ENCODE data around the gene RSPO1. TPM values are rescaled to one million over a fixed set of nuclear protein-coding genes. Genes with fewer than 3 reads are reported as not detected.

The RSPO1 gene
- total and polyA plus RNA-seq, 2 donors (not counting 1 experiment from before 2014, with no cell fraction given) = not detected

DNA sequence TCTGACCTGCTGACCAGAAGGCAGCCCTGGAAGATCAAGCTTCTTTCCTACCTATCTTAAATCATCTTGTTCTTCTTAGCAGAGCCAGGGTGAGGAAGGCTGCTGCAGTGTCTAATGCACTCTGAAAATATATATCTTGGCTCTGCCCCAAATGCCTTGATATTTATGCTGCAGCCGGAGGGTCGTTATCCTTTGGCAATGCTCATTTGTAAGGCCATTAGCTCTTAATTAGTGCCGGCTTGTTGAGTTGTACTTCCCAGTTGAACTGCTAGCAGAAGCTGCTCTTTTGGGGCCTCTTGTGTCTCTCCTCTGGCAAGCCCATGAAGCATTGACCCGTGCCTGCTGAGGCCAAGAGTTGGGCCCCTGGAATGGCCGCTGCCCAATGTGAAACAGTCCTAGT lies 34.8 kb downstream of the RSPO1 start:
- Histone ChIP-seq H4K20me1 (ENCODE audit: control insufficient read depth, insufficient read depth, low read length, poor library complexity, severe bottlenecking) (peaks cover 3% of the 10 kb centered on the region), H3K27ac (ENCODE audit: low read length in 2 of 2) (no peak overlapping the region), H3K4me3 (ENCODE audit: control extremely low read depth in 1 of 5, extremely low read depth in 1 of 5, insufficient read depth in 1 of 5, low read depth in 2 of 5, low read length in 4 of 5) (no peak overlapping the region), H3K4me1 (ENCODE audit: control insufficient read depth in 2 of 2, insufficient read depth in 2 of 2, low read length in 2 of 2) (peaks cover 12 to 14% of the 10 kb centered on the region in 2 donors), H3K9ac (ENCODE audit: low read length) (no peak overlapping the region), H3K79me2 (ENCODE audit: control insufficient read depth, insufficient read depth, low read length) (peaks cover 7% of the 10 kb centered on the region), H3K9me3 (ENCODE audit: control extremely low read depth in 1 of 3, control insufficient read depth in 2 of 3, insufficient read depth in 1 of 3, low read length in 2 of 3) (no peaks in the 10 kb centered on the region), H3K36me3 (replicated peaks in 1 of 2; ENCODE audit: control extremely low read depth in 1 of 2, control insufficient read depth in 1 of 2, extremely low read depth in 1 of 2, insufficient read depth in 2 of 2, low read length in 1 of 2) (no peaks in the 10 kb centered on the region), H3K27me3 (replicated peaks in 1 of 4; ENCODE audit: control extremely low read depth in 1 of 4, control insufficient read depth in 3 of 4, insufficient read depth in 4 of 4, low read length in 3 of 4) (peaks cover 0 to 3% (median 1%) of the 10 kb centered on the region in 4 experiments), H3K4me2 (replicated peaks; ENCODE audit: low read depth, low read length, poor library complexity, severe bottlenecking) (no peak overlapping the region), H2AFZ (ENCODE audit: insufficient read depth, low read depth, low read length, poor library complexity, severe bottlenecking) (no peak overlapping the region)
- Mint-ChIP-seq H3K9me3 (ENCODE audit: insufficient read depth) (no peaks in the 10 kb centered on the region), H3K4me3 (no peak overlapping the region), H3K27me3 (peaks cover 8% of the 10 kb centered on the region), H3K4me1 (peaks cover 14% of the 10 kb centered on the region), H3K27ac (no peak overlapping the region)
- ChIA-PET CTCF (interaction anchor here (1.1 to 13.5 kb wide), 4 partner anchors 9 to 89 kb away, joined by 3 to 328 read pairs (median 4); no protein-coding TSS in a partner anchor), POLR2A (interaction anchor here (0.8 kb wide), 1 partner anchor 71 kb away, joined by 3 read pairs; no protein-coding TSS in a partner anchor)
- ATAC-seq (ENCODE audit: low read depth) (no peak), DNase-seq (no peak)
- TF ChIP-seq EZH2 (IDR thresholded peaks at IDR 0.05; ENCODE audit: borderline replicate concordance, insufficient read depth, low read depth, low read length, poor library complexity, severe bottlenecking) = no peak
- TF ChIP-seq, protein P1, sequence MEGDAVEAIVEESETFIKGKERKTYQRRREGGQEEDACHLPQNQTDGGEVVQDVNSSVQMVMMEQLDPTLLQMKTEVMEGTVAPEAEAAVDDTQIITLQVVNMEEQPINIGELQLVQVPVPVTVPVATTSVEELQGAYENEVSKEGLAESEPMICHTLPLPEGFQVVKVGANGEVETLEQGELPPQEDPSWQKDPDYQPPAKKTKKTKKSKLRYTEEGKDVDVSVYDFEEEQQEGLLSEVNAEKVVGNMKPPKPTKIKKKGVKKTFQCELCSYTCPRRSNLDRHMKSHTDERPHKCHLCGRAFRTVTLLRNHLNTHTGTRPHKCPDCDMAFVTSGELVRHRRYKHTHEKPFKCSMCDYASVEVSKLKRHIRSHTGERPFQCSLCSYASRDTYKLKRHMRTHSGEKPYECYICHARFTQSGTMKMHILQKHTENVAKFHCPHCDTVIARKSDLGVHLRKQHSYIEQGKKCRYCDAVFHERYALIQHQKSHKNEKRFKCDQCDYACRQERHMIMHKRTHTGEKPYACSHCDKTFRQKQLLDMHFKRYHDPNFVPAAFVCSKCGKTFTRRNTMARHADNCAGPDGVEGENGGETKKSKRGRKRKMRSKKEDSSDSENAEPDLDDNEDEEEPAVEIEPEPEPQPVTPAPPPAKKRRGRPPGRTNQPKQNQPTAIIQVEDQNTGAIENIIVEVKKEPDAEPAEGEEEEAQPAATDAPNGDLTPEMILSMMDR (IDR thresholded peaks at IDR 0.05) = no peak
- intact Hi-C loops (cut with micrococcal nuclease) = loop anchor here (5.0 kb wide), 1 partner anchor 123 kb away; no protein-coding TSS in a partner anchor
- WGBS (ENCODE audit: insufficient coverage) = 96% methylated on average over 5 of the region's 5 CpGs

DNA sequence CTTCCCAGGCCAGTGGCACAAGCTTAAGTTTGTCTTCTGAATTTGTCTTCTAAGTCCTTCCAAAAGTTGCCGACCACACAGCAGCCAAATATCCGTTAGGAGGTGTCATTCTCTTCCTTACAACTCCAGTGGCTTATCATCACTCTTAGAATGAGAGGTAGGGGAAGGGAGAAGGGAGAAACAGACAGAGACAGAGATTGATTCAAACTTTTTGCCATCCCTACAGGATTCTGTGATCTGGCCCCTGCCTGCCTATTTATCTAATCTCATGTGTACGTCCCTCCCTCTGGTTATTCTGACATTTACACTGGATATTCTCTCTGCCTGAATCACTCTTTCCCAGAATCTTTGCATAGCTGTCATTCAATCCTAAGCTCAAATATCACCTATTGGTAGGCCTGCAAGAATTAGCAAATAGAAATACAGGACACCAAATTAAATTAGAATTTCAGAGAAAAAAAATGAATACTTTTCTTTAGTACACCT lies 38.5 kb downstream of the RSPO1 start:
- peak overlapping the region; percentile 83 for H2AFZ ChIP-seq (ENCODE audit: insufficient read depth, low read depth, low read length, poor library complexity, severe bottlenecking)
- no peaks in the 10 kb centered on the region for H3K9me3 Mint-ChIP-seq (ENCODE audit: insufficient read depth)
- intact Hi-C loops (cut with micrococcal nuclease) = loop anchor here (5.0 kb wide), 1 partner anchor 119 kb away; no protein-coding TSS in a partner anchor
- H3K36me3 ChIP-seq (replicated peaks in 1 of 2; ENCODE audit: control extremely low read depth in 1 of 2, control insufficient read depth in 1 of 2, extremely low read depth in 1 of 2, insufficient read depth in 2 of 2, low read length in 1 of 2) = peaks cover 0 to 13% of the 10 kb centered on the region in 2 experiments
- H3K27me3 Mint-ChIP-seq = no peaks in the 10 kb centered on the region
- ChIA-PET CTCF (interaction anchor here (0.5 to 1.8 kb wide), 6 partner anchors 7 to 99 kb away, joined by 3 to 11 read pairs (median 4); partner anchors contain the start of gene MEAF6), POLR2A (interaction anchor here (0.5 to 0.7 kb wide), 2 partner anchors 96 to 122 kb away, joined by 3 to 5 read pairs; partner anchors contain the start of gene ZC3H12A)
- peak overlapping the region; percentile 99 for H3K4me3 Mint-ChIP-seq
- peak overlapping the region; percentile 69 to 90 for H3K27ac ChIP-seq (ENCODE audit: low read length in 2 of 2)
- peaks cover 0 to 3% (median 0%) of the 10 kb centered on the region in 4 experiments for H3K27me3 ChIP-seq (replicated peaks in 1 of 4; ENCODE audit: control extremely low read depth in 1 of 4, control insufficient read depth in 3 of 4, insufficient read depth in 4 of 4, low read length in 3 of 4)
- peak overlapping the region; percentile 85 for H3K4me2 ChIP-seq (replicated peaks; ENCODE audit: low read depth, low read length, poor library complexity, severe bottlenecking)
- DNase-seq = no peak
- peaks cover 26% of the 10 kb centered on the region for H3K4me1 Mint-ChIP-seq
- H3K9ac ChIP-seq (ENCODE audit: low read length) = peak overlapping the region; percentile 85
- H3K9me3 ChIP-seq (ENCODE audit: control extremely low read depth in 1 of 3, control insufficient read depth in 2 of 3, insufficient read depth in 1 of 3, low read length in 2 of 3) = no peaks in the 10 kb centered on the region
- no peak for TF ChIP-seq EZH2 (IDR thresholded peaks at IDR 0.05; ENCODE audit: borderline replicate concordance, insufficient read depth, low read depth, low read length, poor library complexity, severe bottlenecking)
- TF ChIP-seq, protein P1 (IDR thresholded peaks at IDR 0.05) = no peak
- peak overlapping the region; percentile 43 to 96 (median 89) for H3K4me3 ChIP-seq (ENCODE audit: control extremely low read depth in 1 of 5, extremely low read depth in 1 of 5, insufficient read depth in 1 of 5, low read depth in 2 of 5, low read length in 4 of 5)
- peak overlapping the region; percentile 93 for H3K27ac Mint-ChIP-seq
- H4K20me1 ChIP-seq (ENCODE audit: control insufficient read depth, insufficient read depth, low read length, poor library complexity, severe bottlenecking) = peaks cover 22% of the 10 kb centered on the region
- whole genome bisulfite sequencing (ENCODE audit: insufficient coverage) = no CpG with 5 or more reads among the region's 3 CpGs
- H3K79me2 ChIP-seq (ENCODE audit: control insufficient read depth, insufficient read depth, low read length) = peaks cover 28% of the 10 kb centered on the region
- no peak for ATAC-seq (ENCODE audit: low read depth)
- peaks cover 16 to 20% of the 10 kb centered on the region in 2 donors for H3K4me1 ChIP-seq (ENCODE audit: control insufficient read depth in 2 of 2, insufficient read depth in 2 of 2, low read length in 2 of 2)

Measured in B cell (primary cell).